Mammary epithelial cell (primary cell): ENCODE measurements around the gene TCFL5.

ENCODE experiments used
- CTCF ChIP-seq, 2 donors: IDR thresholded peaks in 1 of 2; conservative IDR thresholded peaks in 1 of 2; 2 replicates each; pipeline ENCODE4 v1.5.1; 2011 to 2012; ENCODE audit warnings: inconsistent platforms in 2 of 2, low read length in 2 of 2, mild to moderate bottlenecking in 2 of 2, control low read depth in 1 of 2, low read depth in 1 of 2; ENCODE audit not compliant: insufficient read depth in 1 of 2; ENCODE audit errors: extremely low read depth in 1 of 2
- EZH2 ChIP-seq: IDR thresholded peaks from 2 replicates; pipeline ENCODE4 v1.6.1; 2012; ENCODE audit warnings: low read length, inconsistent platforms, borderline replicate concordance

DNA sequence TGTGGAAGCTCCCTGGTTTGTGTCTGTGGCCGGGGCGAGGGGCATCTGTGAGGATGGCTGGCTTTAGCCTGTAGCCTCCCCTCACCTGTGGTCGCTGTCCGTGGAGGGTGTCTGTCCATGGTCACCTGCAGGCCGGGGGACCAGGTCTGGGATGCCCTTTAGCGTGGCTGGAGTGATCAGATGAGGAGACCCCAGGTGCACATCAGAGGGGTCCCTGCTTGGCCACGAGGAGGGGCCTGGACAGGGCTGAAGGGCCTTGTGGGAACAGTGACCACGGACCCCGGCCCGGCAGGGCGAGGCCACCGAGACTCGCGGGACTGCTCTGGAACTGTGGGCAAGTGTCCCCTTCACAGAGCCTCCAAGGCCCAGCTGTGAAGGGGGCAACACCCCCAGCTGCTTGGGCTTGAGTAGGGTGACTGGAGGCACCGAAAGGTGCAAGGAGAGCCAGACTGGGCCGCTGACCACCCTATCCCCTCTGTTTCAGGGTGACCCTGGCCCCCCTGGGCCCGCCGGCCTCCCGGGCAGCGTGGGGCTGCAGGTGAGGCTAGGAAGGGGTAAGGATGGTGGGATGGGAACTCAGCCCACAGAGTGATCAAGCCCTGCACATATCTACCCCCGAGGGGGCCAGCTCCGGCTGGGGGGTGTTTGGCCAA, 36.2 kb downstream of the TCFL5 start:
- TF ChIP-seq CTCF (conservative IDR thresholded peaks at IDR 0.05 in 1 of 2, IDR thresholded peaks at IDR 0.05 in 1 of 2; ENCODE audit: extremely low read depth in 1 of 2, insufficient read depth in 1 of 2, low read depth in 1 of 2, low read length in 2 of 2) = no peak
- no peak for TF ChIP-seq EZH2
